AG10803 (cell line): ENCODE data around the gene CPT1B.

Source experiments
- DNase-seq: peaks from one replicate; pipeline ENCODE4 v3.0.0; 2010; ENCODE audit warnings: low read depth
- H3K4me3 ChIP-seq: 2 replicates; pipeline ENCODE4 v1.5.1; 2011; ENCODE audit warnings: mild to moderate bottlenecking, low read length, control low read depth
- CTCF ChIP-seq: conservative IDR thresholded peaks from 2 replicates; pipeline ENCODE4 v1.5.1; 2011; ENCODE audit warnings: mild to moderate bottlenecking, low read length, control low read depth, inconsistent platforms

CPT1B gene

GRCh38 chr22:50531546-50531961, 46.7 kb downstream of the CPT1B start:
- H3K4me3 ChIP-seq: peak overlapping the region; percentile 66
- no peak for TF ChIP-seq CTCF

GRCh38 chr22:50530877-50531545, 47.2 kb downstream of the CPT1B start:
- TF ChIP-seq CTCF: no peak
- peak; percentile 82 for DNase-seq
- peak overlapping the region; percentile 66 for H3K4me3 ChIP-seq

More at GRCh38 chr22:50531546-50531961, 46.7 kb downstream of the CPT1B start:
- DNase-seq: peak; percentile 41

- no peak for TF ChIP-seq CTCF
- no peak for DNase-seq
- H3K4me3 ChIP-seq: peak overlapping the region; percentile 66
Observed at GRCh38 chr22:50530580-50530876, 47.7 kb downstream of the CPT1B start.

GRCh38 chr22:50529897-50530579, 48.2 kb downstream of the CPT1B start, which contains the start of gene TYMP:
Gene TYMP, minus strand, starts transcription at chr22:50530012. Its CDS starts 303 bp downstream, at chr22:50529709.
- H3K4me3 ChIP-seq: peak within 1 kb of the TSS; percentile 66
- DNase-seq: peak; percentile 83
- no peak for TF ChIP-seq CTCF

GRCh38 chr22:50529416-50529896, 48.8 kb downstream of the CPT1B start:
- TF ChIP-seq CTCF: no peak
- no peak for DNase-seq
- peak overlapping the region; percentile 66 for H3K4me3 ChIP-seq

- DNase-seq: no peak
- peak overlapping the region; percentile 66 for H3K4me3 ChIP-seq
- no peak for TF ChIP-seq CTCF
Observed at GRCh38 chr22:50528682-50529415, 49.4 kb downstream of the CPT1B start.
